ENCODE data around the gene APBA2. TPM values are rescaled to one million over a fixed set of nuclear protein-coding genes. Genes with fewer than 3 reads are reported as not detected.

Gene APBA2
- total and polyA plus RNA-seq, 10 of the 15 experiments (the other 5 are each of a cell fraction or from before 2014, with no cell fraction given) = 0.06 to 0.26 (median 0.07) TPM; not detected in 7

DNA sequence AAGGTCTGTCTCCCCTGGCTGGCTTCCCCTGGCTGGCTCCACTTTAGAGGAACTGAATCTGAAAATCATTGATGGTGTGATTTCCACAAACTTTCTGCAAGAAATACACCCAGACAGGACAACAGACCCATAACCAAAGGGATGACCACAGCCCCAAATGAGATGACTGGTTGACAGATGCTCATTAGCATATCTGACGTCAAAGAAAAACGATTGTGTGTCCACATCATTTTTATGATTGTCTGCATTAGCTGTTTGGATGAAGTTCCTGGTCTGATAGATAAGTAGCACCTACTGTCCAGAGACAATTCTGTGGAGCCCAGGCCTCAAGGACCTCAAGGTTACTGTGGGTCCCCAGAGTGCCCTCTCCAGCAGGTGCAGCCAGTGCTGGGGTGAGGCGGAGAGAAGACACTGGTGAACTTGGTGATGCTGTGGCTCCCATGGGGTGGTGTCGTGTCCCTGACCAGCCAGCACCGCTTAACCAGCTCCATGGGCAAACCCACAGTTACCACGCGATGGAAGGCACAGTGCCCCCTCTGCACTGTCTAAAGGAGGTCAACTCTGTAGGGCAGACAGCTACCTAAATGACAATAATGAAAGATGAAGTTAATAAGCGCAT lies 256.5 kb downstream of the APBA2 start:
- no peaks in the 10 kb centered on the region for H4K20me1 ChIP-seq (ENCODE audit: control insufficient read depth, insufficient read depth)
- TF ChIP-seq BCL11A (IDR thresholded peaks at IDR 0.05; ENCODE audit: low read depth, low read length) (no peak), SPI1 (IDR thresholded peaks at IDR 0.05; ENCODE audit: borderline replicate concordance, insufficient read depth, low read depth, low read length) (peak; percentile 80), RFX5 (IDR thresholded peaks at IDR 0.05; ENCODE audit: low read depth, low read length) (no peak), MYC (IDR thresholded peaks at IDR 0.05; ENCODE audit: insufficient read depth, insufficient read length, insufficient replicate concordance, low read length, severe bottlenecking) (no peak), PAX5 (IDR thresholded peaks at IDR 0.05; ENCODE audit: borderline replicate concordance, low read depth, low read length) (0 out of 2 replicates have a peak, but pooled peaks have one; percentile 15), RUNX3 (IDR thresholded peaks at IDR 0.05; ENCODE audit: low read length) (peak; percentile 48; the same call in 1 of the 2 replicates), SIX5 (IDR thresholded peaks at IDR 0.05; ENCODE audit: low read depth, low read length, severe bottlenecking) (no peak), POU2F2 (IDR thresholded peaks at IDR 0.05; ENCODE audit: borderline replicate concordance, low read depth, low read length) (peak; percentile 50; the same call in 1 of the 3 replicates), NR2C1 (IDR thresholded peaks at IDR 0.05) (no peak), CREM (IDR thresholded peaks at IDR 0.05; ENCODE audit: low read depth) (peak; percentile 42; the same call in 1 of the 2 replicates), IKZF2 (IDR thresholded peaks at IDR 0.05) (peak in 1 of 2 experiments; percentile 23; a peak in 1 of 4 replicates), NFYB (IDR thresholded peaks at IDR 0.05; ENCODE audit: insufficient read depth, low read depth, low read length) (peak; percentile 89), EP300 (IDR thresholded peaks at IDR 0.05; ENCODE audit: borderline replicate concordance in 1 of 2, control insufficient read depth in 1 of 2, low read depth in 2 of 2, low read length in 2 of 2) (peak; percentile 36 to 43; a peak in 2 of 4 replicates)
- TF ChIP-seq, protein P1, sequence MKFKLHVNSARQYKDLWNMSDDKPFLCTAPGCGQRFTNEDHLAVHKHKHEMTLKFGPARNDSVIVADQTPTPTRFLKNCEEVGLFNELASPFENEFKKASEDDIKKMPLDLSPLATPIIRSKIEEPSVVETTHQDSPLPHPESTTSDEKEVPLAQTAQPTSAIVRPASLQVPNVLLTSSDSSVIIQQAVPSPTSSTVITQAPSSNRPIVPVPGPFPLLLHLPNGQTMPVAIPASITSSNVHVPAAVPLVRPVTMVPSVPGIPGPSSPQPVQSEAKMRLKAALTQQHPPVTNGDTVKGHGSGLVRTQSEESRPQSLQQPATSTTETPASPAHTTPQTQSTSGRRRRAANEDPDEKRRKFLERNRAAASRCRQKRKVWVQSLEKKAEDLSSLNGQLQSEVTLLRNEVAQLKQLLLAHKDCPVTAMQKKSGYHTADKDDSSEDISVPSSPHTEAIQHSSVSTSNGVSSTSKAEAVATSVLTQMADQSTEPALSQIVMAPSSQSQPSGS (IDR thresholded peaks at IDR 0.05; ENCODE audit: low read length) = no peak
- TF ChIP-seq, protein P2, sequence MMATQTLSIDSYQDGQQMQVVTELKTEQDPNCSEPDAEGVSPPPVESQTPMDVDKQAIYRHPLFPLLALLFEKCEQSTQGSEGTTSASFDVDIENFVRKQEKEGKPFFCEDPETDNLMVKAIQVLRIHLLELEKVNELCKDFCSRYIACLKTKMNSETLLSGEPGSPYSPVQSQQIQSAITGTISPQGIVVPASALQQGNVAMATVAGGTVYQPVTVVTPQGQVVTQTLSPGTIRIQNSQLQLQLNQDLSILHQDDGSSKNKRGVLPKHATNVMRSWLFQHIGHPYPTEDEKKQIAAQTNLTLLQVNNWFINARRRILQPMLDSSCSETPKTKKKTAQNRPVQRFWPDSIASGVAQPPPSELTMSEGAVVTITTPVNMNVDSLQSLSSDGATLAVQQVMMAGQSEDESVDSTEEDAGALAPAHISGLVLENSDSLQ (IDR thresholded peaks at IDR 0.05) = peak; percentile 43; the same call in 1 of the 2 replicates
- ChIA-PET SMC1A (ENCODE audit: uncharacterized antibody, unreplicated experiment) (interaction anchor here (1.5 kb wide), 1 partner anchor 40 kb away, joined by 4 read pairs; no protein-coding TSS in a partner anchor), POLR2A (no interaction called here), CTCF (interaction anchor here (0.6 to 1.8 kb wide), 3 partner anchors 40 to 923 kb away, joined by 3 to 4 read pairs (median 3); no protein-coding TSS in a partner anchor), RAD21 (ENCODE audit: unreplicated experiment) (interaction anchor here (2.1 kb wide), 1 partner anchor 128 kb away, joined by 5 read pairs; no protein-coding TSS in a partner anchor)
- 4% methylated on average over 8 of the region's 8 CpGs for WGBS (ENCODE audit: insufficient coverage, insufficient replicate concordance, low lambda C conversion rate, missing lambda C conversion rate)
- H2AFZ ChIP-seq (ENCODE audit: control insufficient read depth, low read depth, low read length) = no peak overlapping the region
- no peaks in the 10 kb centered on the region for H3K27me3 ChIP-seq (replicated peaks in 1 of 2; ENCODE audit: control insufficient read depth in 2 of 2, insufficient read depth in 2 of 2, low read length in 1 of 2)
- in situ Hi-C loops (cut with MboI) = no loop called here
- H3K4me3 ChIP-seq = no peak overlapping the region
- no peaks in the 10 kb centered on the region for H3K9me3 ChIP-seq (replicated peaks; ENCODE audit: control insufficient read depth, insufficient read depth, low read length)
- peak; percentile 21 for DNase-seq (ENCODE audit: low read depth, low spot score)
- H3K36me3 ChIP-seq (ENCODE audit: control insufficient read depth in 2 of 2, insufficient read depth in 2 of 2, low read length in 1 of 2) = no peaks in the 10 kb centered on the region
- no peaks in the 10 kb centered on the region for H3K79me2 ChIP-seq (ENCODE audit: control insufficient read depth, insufficient read depth, low read length)
- intact Hi-C loops (cut with micrococcal nuclease; ENCODE audit: unreplicated experiment) = loop anchor here (5.0 kb wide), 1 partner anchor 600 kb away; no protein-coding TSS in a partner anchor
- no peaks in the 10 kb centered on the region; the same call in 1 of the 2 replicates for H3K4me1 ChIP-seq (ENCODE audit: control insufficient read depth, insufficient read depth, low read length)
- no peak overlapping the region for H3K4me2 ChIP-seq (ENCODE audit: control insufficient read depth, insufficient read depth)
- peak; percentile 77 for ATAC-seq
- H3K27ac ChIP-seq (ENCODE audit: control insufficient read depth, insufficient read depth) = no peak overlapping the region
- H3K9ac ChIP-seq (ENCODE audit: control insufficient read depth, insufficient read depth, low read length) = no peak overlapping the region
- no peak for FAIRE-seq
- no TSS peak for BruUV-seq (replicated peaks)
